ENCODE results near the gene NANS.

The NANS gene

GRCh38 chr9:98100456-98100855, 43.9 kb downstream of the NANS start:
- TF ChIP-seq CTCF (IDR thresholded peaks at IDR 0.05) (no peak), ZFX (IDR thresholded peaks at IDR 0.05; ENCODE audit: borderline replicate concordance) (no peak)
- H3K27ac ChIP-seq = no peak overlapping the region

GRCh38 chr9:98101416-98101815, 44.9 kb downstream of the NANS start:
- no peak overlapping the region for H3K27ac ChIP-seq

GRCh38 chr9:98101868-98102273, 45.3 kb downstream of the NANS start:
- no peak overlapping the region for H3K27ac ChIP-seq
- TF ChIP-seq CTCF (IDR thresholded peaks at IDR 0.05) = no peak
- TF ChIP-seq ZFX (IDR thresholded peaks at IDR 0.05; ENCODE audit: borderline replicate concordance) = no peak

More at GRCh38 chr9:98101416-98101815, 44.9 kb downstream of the NANS start:
- no peak for TF ChIP-seq CTCF (IDR thresholded peaks at IDR 0.05)
- no peak for TF ChIP-seq ZFX (IDR thresholded peaks at IDR 0.05; ENCODE audit: borderline replicate concordance)

GRCh38 chr9:98104445-98104881, 47.9 kb downstream of the NANS start:
- no peak for TF ChIP-seq CTCF (IDR thresholded peaks at IDR 0.05)
- TF ChIP-seq ZFX (IDR thresholded peaks at IDR 0.05; ENCODE audit: borderline replicate concordance) = no peak
- no peak overlapping the region for H3K27ac ChIP-seq

- TF ChIP-seq ZFX (IDR thresholded peaks at IDR 0.05; ENCODE audit: borderline replicate concordance) (no peak), CTCF (IDR thresholded peaks at IDR 0.05) (no peak)
Observed at GRCh38 chr9:98105006-98105405, 48.5 kb downstream of the NANS start.

GRCh38 chr9:98107926-98108325, 51.4 kb downstream of the NANS start:
- no peak overlapping the region for H3K27ac ChIP-seq
- TF ChIP-seq ZFX (IDR thresholded peaks at IDR 0.05; ENCODE audit: borderline replicate concordance) (no peak), CTCF (IDR thresholded peaks at IDR 0.05) (no peak)

More at GRCh38 chr9:98105006-98105405, 48.5 kb downstream of the NANS start:
- H3K27ac ChIP-seq = no peak overlapping the region

GRCh38 chr9:98108531-98109031, 52.0 kb downstream of the NANS start:
- no peak overlapping the region for H3K27ac ChIP-seq
- TF ChIP-seq ZFX (IDR thresholded peaks at IDR 0.05; ENCODE audit: borderline replicate concordance) (no peak), CTCF (IDR thresholded peaks at IDR 0.05) (no peak)
